Measurements from ENCODE around the gene MPP3. TPM values are rescaled to one million over a fixed set of nuclear protein-coding genes. Genes with fewer than 3 reads are reported as not detected.

Gene MPP3
- total and polyA plus RNA-seq, 4 donors: 9.9 to 38.7 (median 24.6) TPM

DNA sequence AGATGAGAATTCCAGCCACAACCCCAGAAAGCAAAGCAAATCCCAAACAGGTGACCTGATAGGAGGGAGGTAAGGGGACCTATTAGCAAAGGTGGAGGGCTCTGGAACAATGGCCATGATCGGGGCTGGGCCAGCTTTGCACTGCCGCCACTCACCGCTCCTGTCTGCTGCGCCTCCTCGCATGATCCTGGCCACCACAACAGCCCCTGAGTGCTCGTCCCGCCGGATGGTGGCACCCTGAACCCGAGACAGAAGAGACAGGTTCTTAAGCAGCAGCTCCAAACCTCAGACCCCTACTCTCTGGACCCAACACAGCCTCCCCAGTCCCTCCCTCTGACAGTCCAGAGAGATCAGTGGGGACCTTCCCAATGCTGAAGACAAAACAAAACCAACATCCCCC lies 5.3 kb downstream of the MPP3 start:
- H3K36me3 ChIP-seq (ENCODE audit: control insufficient read depth in 4 of 4, insufficient read depth in 4 of 4, low read length in 4 of 4): peaks cover 0 to 22% (median 6%) of the 10 kb centered on the region in 4 donors
- ATAC-seq (ENCODE audit: insufficient read depth, low FRiP score) (no peak), DNase-seq (no peak)
- no peaks in the 10 kb centered on the region for H3K9me3 ChIP-seq (ENCODE audit: control insufficient read depth in 4 of 4, insufficient read depth in 3 of 4, low read length in 3 of 4)
- H3K9ac ChIP-seq (ENCODE audit: insufficient read depth in 1 of 2, low read length in 2 of 2): no peak overlapping the region
- TF ChIP-seq, protein P1, sequence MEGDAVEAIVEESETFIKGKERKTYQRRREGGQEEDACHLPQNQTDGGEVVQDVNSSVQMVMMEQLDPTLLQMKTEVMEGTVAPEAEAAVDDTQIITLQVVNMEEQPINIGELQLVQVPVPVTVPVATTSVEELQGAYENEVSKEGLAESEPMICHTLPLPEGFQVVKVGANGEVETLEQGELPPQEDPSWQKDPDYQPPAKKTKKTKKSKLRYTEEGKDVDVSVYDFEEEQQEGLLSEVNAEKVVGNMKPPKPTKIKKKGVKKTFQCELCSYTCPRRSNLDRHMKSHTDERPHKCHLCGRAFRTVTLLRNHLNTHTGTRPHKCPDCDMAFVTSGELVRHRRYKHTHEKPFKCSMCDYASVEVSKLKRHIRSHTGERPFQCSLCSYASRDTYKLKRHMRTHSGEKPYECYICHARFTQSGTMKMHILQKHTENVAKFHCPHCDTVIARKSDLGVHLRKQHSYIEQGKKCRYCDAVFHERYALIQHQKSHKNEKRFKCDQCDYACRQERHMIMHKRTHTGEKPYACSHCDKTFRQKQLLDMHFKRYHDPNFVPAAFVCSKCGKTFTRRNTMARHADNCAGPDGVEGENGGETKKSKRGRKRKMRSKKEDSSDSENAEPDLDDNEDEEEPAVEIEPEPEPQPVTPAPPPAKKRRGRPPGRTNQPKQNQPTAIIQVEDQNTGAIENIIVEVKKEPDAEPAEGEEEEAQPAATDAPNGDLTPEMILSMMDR (IDR thresholded peaks at IDR 0.05; ENCODE audit: control extremely low read depth, extremely low read depth): no peak
- H3K27me3 ChIP-seq (ENCODE audit: control insufficient read depth in 3 of 3, insufficient read depth in 3 of 3, low read length in 2 of 3): no peaks in the 10 kb centered on the region
- peaks cover 0 to 12% (median 10%) of the 10 kb centered on the region in 5 donors for H3K4me1 ChIP-seq (ENCODE audit: control insufficient read depth in 5 of 5, insufficient read depth in 5 of 5, low read length in 5 of 5)
- 96 to 98% methylated on average over 9 of the region's 9 CpGs for WGBS, 2 donors
- H3K27ac ChIP-seq (ENCODE audit: low read depth in 1 of 2, low read length in 1 of 2): no peak overlapping the region
- H3K4me3 ChIP-seq: no peak overlapping the region

DNA sequence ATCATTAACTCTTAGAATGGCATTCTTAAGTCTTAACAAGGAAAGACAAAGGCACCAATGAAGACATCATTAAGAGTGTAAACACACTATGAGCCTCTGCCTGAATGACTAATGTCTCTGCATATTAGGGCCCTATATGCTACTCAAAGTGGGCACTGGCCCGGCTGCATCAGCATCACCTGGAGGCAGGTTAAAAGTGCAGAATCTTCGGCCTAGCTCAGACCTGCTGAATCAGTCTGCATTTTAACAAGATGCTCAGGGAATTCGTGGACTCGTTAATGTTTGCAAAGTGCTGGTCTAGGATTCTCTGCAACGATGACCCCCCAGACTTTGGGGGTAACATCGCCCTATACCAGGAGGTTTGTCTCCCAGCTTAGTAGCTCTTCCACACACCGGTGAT lies 6.7 kb downstream of the MPP3 start:
- Histone ChIP-seq H3K27ac (ENCODE audit: low read depth in 1 of 2, low read length in 1 of 2) (no peak overlapping the region), H3K9ac (ENCODE audit: insufficient read depth in 1 of 2, low read length in 2 of 2) (no peak overlapping the region), H3K4me3 (no peak overlapping the region), H3K27me3 (ENCODE audit: control insufficient read depth in 3 of 3, insufficient read depth in 3 of 3, low read length in 2 of 3) (no peaks in the 10 kb centered on the region), H3K4me1 (ENCODE audit: control insufficient read depth in 5 of 5, insufficient read depth in 5 of 5, low read length in 5 of 5) (peaks cover 0 to 17% (median 0%) of the 10 kb centered on the region in 5 donors), H3K9me3 (ENCODE audit: control insufficient read depth in 4 of 4, insufficient read depth in 3 of 4, low read length in 3 of 4) (no peaks in the 10 kb centered on the region), H3K36me3 (ENCODE audit: control insufficient read depth in 4 of 4, insufficient read depth in 4 of 4, low read length in 4 of 4) (peaks cover 0 to 22% (median 6%) of the 10 kb centered on the region in 4 donors)
- TF ChIP-seq, protein P1 (IDR thresholded peaks at IDR 0.05; ENCODE audit: control extremely low read depth, extremely low read depth): no peak
- WGBS, 2 donors: 96 to 98% methylated on average over 7 of the region's 7 CpGs
- DNase-seq (no peak), ATAC-seq (ENCODE audit: insufficient read depth, low FRiP score) (no peak)

DNA sequence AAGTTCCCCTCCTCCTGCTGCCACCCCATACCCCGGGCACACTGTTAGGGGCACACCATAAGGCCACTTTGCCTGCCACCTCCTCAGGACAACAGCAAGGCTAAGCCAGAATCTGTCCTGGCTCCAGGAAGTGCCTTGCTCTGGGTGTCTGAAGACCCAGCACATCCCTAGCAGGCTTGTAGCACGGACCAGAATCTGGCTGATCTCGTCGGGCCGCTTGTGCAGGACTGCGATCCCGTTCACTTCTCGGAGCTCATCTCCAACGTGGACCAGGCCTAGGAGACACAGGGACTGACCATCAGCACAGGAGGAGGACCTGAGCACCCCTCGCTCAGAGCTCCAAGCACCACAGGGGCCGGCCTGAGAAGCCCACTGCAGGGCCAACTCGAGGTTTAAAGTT lies 7.4 kb downstream of the MPP3 start:
- Histone ChIP-seq H3K9me3 (ENCODE audit: control insufficient read depth in 4 of 4, insufficient read depth in 3 of 4, low read length in 3 of 4) (no peaks in the 10 kb centered on the region), H3K9ac (ENCODE audit: insufficient read depth in 1 of 2, low read length in 2 of 2) (no peak overlapping the region), H3K27me3 (ENCODE audit: control insufficient read depth in 3 of 3, insufficient read depth in 3 of 3, low read length in 2 of 3) (no peaks in the 10 kb centered on the region), H3K4me3 (no peak overlapping the region), H3K4me1 (ENCODE audit: control insufficient read depth in 5 of 5, insufficient read depth in 5 of 5, low read length in 5 of 5) (peaks cover 0 to 17% (median 0%) of the 10 kb centered on the region in 5 donors), H3K36me3 (ENCODE audit: control insufficient read depth in 4 of 4, insufficient read depth in 4 of 4, low read length in 4 of 4) (peaks cover 0 to 22% (median 6%) of the 10 kb centered on the region in 4 donors), H3K27ac (ENCODE audit: low read depth in 1 of 2, low read length in 1 of 2) (peak overlapping the region in 1 of 2 donors; percentile 88)
- 93 to 95% methylated on average over 12 of the region's 12 CpGs for WGBS, 2 donors
- TF ChIP-seq, protein P1 (IDR thresholded peaks at IDR 0.05; ENCODE audit: control extremely low read depth, extremely low read depth): no peak
- no peak for DNase-seq
- ATAC-seq (ENCODE audit: insufficient read depth, low FRiP score): no peak

Measured in lung (tissue), 12 donors.